OCI-LY1 (cell line): ENCODE results near the gene AGFG1.

ENCODE experiments used
- H2AFZ ChIP-seq: fragments of 200-600 bp; sonication (generic), shearing (Covaris generic); 2 replicates; pipeline ENCODE4 v1.6.0; 2014; ENCODE audit warnings: antibody characterized with exemption, mild to moderate bottlenecking, low read length
- H3F3A ChIP-seq: fragments of 200-600 bp; sonication (generic), shearing (Covaris generic); 2 replicates; pipeline ENCODE4 v1.6.0; 2014; ENCODE audit warnings: mild to moderate bottlenecking, antibody characterized with exemption, low read length, moderate library complexity; ENCODE audit not compliant: insufficient read depth
- H3K27ac ChIP-seq: fragments of 200-600 bp; sonication (generic); 2 replicates; pipeline ENCODE4 v1.5.1; 2014; ENCODE audit warnings: low read length, mixed run types, mild to moderate bottlenecking, low read depth; ENCODE audit not compliant: poor library complexity, severe bottlenecking
- H3K27me3 ChIP-seq: fragments of 200-600 bp; sonication (generic); 2 replicates; pipeline ENCODE4 v1.6.0; 2014; ENCODE audit warnings: antibody characterized with exemption, mild to moderate bottlenecking, low read length, moderate library complexity; ENCODE audit not compliant: insufficient read depth
- H3K36me3 ChIP-seq: fragments of 200-600 bp; sonication (generic); 2 replicates; pipeline ENCODE4 v1.6.1; 2014; ENCODE audit warnings: mild to moderate bottlenecking, antibody characterized with exemption, low read length, moderate library complexity, mixed read lengths; ENCODE audit not compliant: insufficient read depth
- H3K4me1 ChIP-seq: fragments of 200-600 bp; sonication (generic); 2 replicates; pipeline ENCODE4 v1.5.1; 2014; ENCODE audit warnings: mild to moderate bottlenecking, low read length, moderate library complexity; ENCODE audit not compliant: insufficient read depth, severe bottlenecking
- H3K4me2 ChIP-seq: fragments of 200-600 bp; sonication (generic), shearing (Covaris generic); 2 replicates; pipeline ENCODE4 v1.6.1; 2014; ENCODE audit warnings: low read length
- H3K4me3 ChIP-seq: fragments of 200-600 bp; sonication (generic); 2 replicates; pipeline ENCODE4 v1.5.1; 2014; ENCODE audit warnings: low read length, low read depth, mild to moderate bottlenecking, mixed read lengths; ENCODE audit not compliant: poor library complexity, severe bottlenecking
- H3K79me2 ChIP-seq: fragments of 200-600 bp; shearing (Covaris generic); 2 replicates; pipeline ENCODE4 v1.6.1; 2016; ENCODE audit warnings: mixed run types, low read length, mixed read lengths; ENCODE audit not compliant: insufficient read depth
- H3K9ac ChIP-seq: fragments of 200-600 bp; sonication (generic), shearing (Covaris generic); 2 replicates; pipeline ENCODE4 v1.6.1; 2014; ENCODE audit warnings: mild to moderate bottlenecking, low read length, mixed read lengths
- H3K9me2 ChIP-seq: fragments of 200-600 bp; sonication (generic), shearing (Covaris generic); 2 replicates; pipeline ENCODE4 v1.6.1; 2014; ENCODE audit warnings: low read depth, mild to moderate bottlenecking, low read length, mixed read lengths
- H3K9me3 ChIP-seq: fragments of 200-600 bp; shearing (Covaris generic); 2 replicates; pipeline ENCODE4 v1.6.1; 2014; ENCODE audit warnings: low read length, mixed read lengths
- H4K20me1 ChIP-seq: fragments of 200-600 bp; sonication (generic), shearing (Covaris generic); 2 replicates; pipeline ENCODE4 v1.6.0; 2016; ENCODE audit warnings: mild to moderate bottlenecking, low read length; ENCODE audit not compliant: insufficient read depth
- CTCF ChIP-seq: fragments of 200-600 bp; sonication (generic), shearing (Covaris generic); IDR thresholded peaks from 2 replicates; pipeline ENCODE4 v1.5.1; 2017; ENCODE audit warnings: mild to moderate bottlenecking, antibody characterized with exemption, low read length, moderate library complexity, mixed read lengths
- EZH2 ChIP-seq: fragments of 200-600 bp; sonication (generic), shearing (Covaris generic); IDR thresholded peaks from 2 replicates; pipeline ENCODE4 v1.8.0; 2017; ENCODE audit warnings: borderline replicate concordance, mixed run types, mild to moderate bottlenecking, antibody characterized with exemption, low read length, moderate library complexity, mixed read lengths

AGFG1 gene

GRCh38 chr2:227509076-227509475, 37.1 kb downstream of the AGFG1 start:
- no peaks in the 10 kb centered on the region for H3K27me3 ChIP-seq
- H3K4me2 ChIP-seq, result no peak overlapping the region
- peaks cover 6% of the 10 kb centered on the region; the same call in 1 of the 2 replicates for H4K20me1 ChIP-seq
- H3K4me3 ChIP-seq, result no peak overlapping the region
- H3K9me3 ChIP-seq, result no peaks in the 10 kb centered on the region
- TF ChIP-seq EZH2 (no peak), CTCF (no peak)
- no peaks in the 10 kb centered on the region for H3K9me2 ChIP-seq
- H3K27ac ChIP-seq, result no peak overlapping the region
- no peaks in the 10 kb centered on the region for H3K36me3 ChIP-seq
- H3K4me1 ChIP-seq, result peaks cover 58% of the 10 kb centered on the region
- peaks cover 37% of the 10 kb centered on the region; the same call in 1 of the 2 replicates for H3K79me2 ChIP-seq
- H3F3A ChIP-seq, result no peaks in the 10 kb centered on the region
- no peak overlapping the region for H2AFZ ChIP-seq
- no peak overlapping the region for H3K9ac ChIP-seq

GRCh38 chr2:227509824-227510619, 38.1 kb downstream of the AGFG1 start:
- Histone ChIP-seq H2AFZ (no peak overlapping the region), H3K79me2 (peaks cover 30% of the 10 kb centered on the region; the same call in 1 of the 2 replicates), H3F3A (no peaks in the 10 kb centered on the region), H3K9ac (no peak overlapping the region), H3K27me3 (no peaks in the 10 kb centered on the region), H3K4me1 (peaks cover 58% of the 10 kb centered on the region), H3K4me2 (no peak overlapping the region; the same call in 1 of the 2 replicates), H4K20me1 (peaks cover 6% of the 10 kb centered on the region; the same call in 1 of the 2 replicates), H3K27ac (no peak overlapping the region), H3K36me3 (no peaks in the 10 kb centered on the region), H3K9me2 (no peaks in the 10 kb centered on the region), H3K4me3 (no peak overlapping the region), H3K9me3 (no peaks in the 10 kb centered on the region)
- TF ChIP-seq CTCF, result no peak

- no peak overlapping the region for H2AFZ ChIP-seq
- H3F3A ChIP-seq, result no peaks in the 10 kb centered on the region
- no peak overlapping the region for H3K4me3 ChIP-seq
- no peaks in the 10 kb centered on the region for H3K36me3 ChIP-seq
- peaks cover 25% of the 10 kb centered on the region; the same call in 1 of the 2 replicates for H3K79me2 ChIP-seq
- H3K9me2 ChIP-seq, result no peaks in the 10 kb centered on the region
- H3K27ac ChIP-seq, result no peak overlapping the region
- H3K4me1 ChIP-seq, result peaks cover 58% of the 10 kb centered on the region
- H4K20me1 ChIP-seq, result peaks cover 6% of the 10 kb centered on the region; the same call in 1 of the 2 replicates
- H3K9me3 ChIP-seq, result no peaks in the 10 kb centered on the region
- no peak overlapping the region; the same call in 1 of the 2 replicates for H3K4me2 ChIP-seq
- H3K27me3 ChIP-seq, result no peaks in the 10 kb centered on the region
- TF ChIP-seq CTCF (no peak), EZH2 (no peak)
- H3K9ac ChIP-seq, result no peak overlapping the region
Measured at GRCh38 chr2:227510620-227510958, 38.6 kb downstream of the AGFG1 start.
